K562 (cell line): ENCODE data around the gene TMEM164. TPM values are rescaled to one million over a fixed set of nuclear protein-coding genes. Genes with fewer than 3 reads are reported as not detected.

Experiments used
- ATAC-seq: fragments of 200-7000 bp; cut with Tn5 transposase; 3 replicates; pipeline ENCODE4 v1.9.1; 2020; ENCODE audit warnings: moderate library complexity
- BruUV-seq: library from RNA; stranded (reverse); fragments of 400-500 nt; replicated peaks from 2 replicates; lab custom pipeline; 2021; lab: Mats Ljungman, UMichigan
- CTCF ChIA-PET: fragments of 300-600 bp; formaldehyde crosslinking; extraction: SDS; loops from one replicate; lab custom pipeline; 2021; ENCODE audit warnings: low intra/inter-chr PET ratio; lab: Yijun Ruan, JAX
- POLR2A ChIA-PET: fragments of 300-600, 350-650 bp; sonication (Branson Sonifier 250); formaldehyde crosslinking; extraction: SDS; loops from one replicate; lab custom pipeline; 2021; ENCODE audit warnings: antibody characterized with exemption, inconsistent platforms; lab: Yijun Ruan, JAX
- DNase-seq, 4 experiments: peaks; one replicate each; pipeline versions ENCODE4 v3.0.0 to v3.0.0-alpha.2; 2011 to 2018; ENCODE audit warnings: low spot score in 3 of 4, mixed read lengths in 3 of 4; ENCODE audit errors: extremely low read depth in 1 of 4
- FAIRE-seq: peaks from 2 replicates; lab custom pipeline; 2011; peaks lifted over from hg19 to GRCh38; lab: Jason Lieb, UNC
- H2AFZ ChIP-seq: 2 replicates; pipeline ENCODE4 v1.6.0; 2011; ENCODE audit warnings: low read depth, low read length, control low read depth, inconsistent platforms
- H3K27ac ChIP-seq: fragments of 200-600 bp; 3 replicates; pipeline ENCODE4 v1.8.0; 2011; ENCODE audit warnings: low read depth, mild to moderate bottlenecking, control low read depth, inconsistent platforms, low read length, moderate library complexity, mixed read lengths; ENCODE audit errors: extremely low read depth
- H3K27me3 ChIP-seq, 2 experiments: fragments of 300-600 bp in 1 of 2; 2 replicates in 1 of 2; 3 replicates in 1 of 2; pipeline versions ENCODE4 v1.6.0 to v1.8.0; 2011; ENCODE audit warnings: inconsistent platforms in 2 of 2, low read length in 2 of 2, mild to moderate bottlenecking in 1 of 2, mixed read lengths in 1 of 2, moderate library complexity in 1 of 2; ENCODE audit not compliant: control insufficient read depth in 2 of 2, insufficient read depth in 2 of 2
- H3K36me3 ChIP-seq: fragments of 300-600 bp; 3 replicates; pipeline ENCODE4 v1.8.0; 2011; ENCODE audit warnings: mild to moderate bottlenecking, low read length, inconsistent platforms; ENCODE audit not compliant: control insufficient read depth, insufficient read depth
- H3K4me1 ChIP-seq, 2 experiments: fragments of 200-600 bp in 1 of 2; replicated peaks in 1 of 2; 2 replicates in 1 of 2; 3 replicates in 1 of 2; pipeline versions ENCODE4 v1.5.1 to v1.8.0; 2011; ENCODE audit warnings: inconsistent platforms in 2 of 2, low read length in 2 of 2, mild to moderate bottlenecking in 1 of 2, mixed read lengths in 1 of 2, moderate library complexity in 1 of 2; ENCODE audit not compliant: control insufficient read depth in 2 of 2, insufficient read depth in 2 of 2
- H3K4me2 ChIP-seq: 2 replicates; pipeline ENCODE4 v1.6.1; 2011; ENCODE audit warnings: low read length, control low read depth, inconsistent platforms, mixed read lengths; ENCODE audit not compliant: insufficient read depth
- H3K4me3 ChIP-seq: fragments of 200-600 bp; sonication (generic), shearing (Covaris generic); 2 replicates; pipeline ENCODE4 v1.5.1; 2016; ENCODE audit warnings: control low read depth, inconsistent platforms
- H3K79me2 ChIP-seq: fragments of 200-600 bp; 3 replicates; pipeline ENCODE4 v1.8.0; 2011; ENCODE audit warnings: low read length, inconsistent platforms; ENCODE audit not compliant: control insufficient read depth, insufficient read depth
- H3K9ac ChIP-seq, 2 experiments: 2 replicates each; pipeline versions ENCODE4 v1.6.0 to v1.6.1; 2011; ENCODE audit warnings: low read depth in 2 of 2, low read length in 2 of 2, control low read depth in 1 of 2, inconsistent platforms in 1 of 2, mild to moderate bottlenecking in 1 of 2, mixed read lengths in 1 of 2; ENCODE audit not compliant: insufficient read depth in 1 of 2
- H3K9me1 ChIP-seq: one replicate; pipeline ENCODE4 v1.6.0; 2011; ENCODE audit warnings: inconsistent platforms, mild to moderate bottlenecking, low read length, moderate library complexity; ENCODE audit not compliant: control insufficient read depth, insufficient read depth
- H3K9me3 ChIP-seq: replicated peaks from 2 replicates; pipeline ENCODE4 v1.5.1; 2011; ENCODE audit warnings: low read depth, low read length, inconsistent platforms; ENCODE audit not compliant: control insufficient read depth, insufficient read depth
- H4K20me1 ChIP-seq: replicated peaks from 2 replicates; pipeline ENCODE4 v1.6.1; 2011; ENCODE audit warnings: low read length, inconsistent platforms, mixed read lengths; ENCODE audit not compliant: control insufficient read depth, insufficient read depth
- BACH1 ChIP-seq: fragments of 200-800 bp; sonication (Bioruptor generic); IDR thresholded peaks from 2 replicates; pipeline ENCODE4 v1.6.1; 2016; ENCODE audit warnings: missing genetic modification characterization, missing compliant biosample characterization
- C11orf30 ChIP-seq: fragments of 450-650 bp; IDR thresholded peaks from 2 replicates; pipeline ENCODE4 v1.6.1; 2016; ENCODE audit warnings: low read depth, mild to moderate bottlenecking
- E4F1 ChIP-seq: fragments of 250-450 bp; sonication (Bioruptor Pico); IDR thresholded peaks from 2 replicates; pipeline ENCODE4 v1.5.0; 2021; ENCODE audit warnings: mild to moderate bottlenecking, borderline replicate concordance
- MAFF ChIP-seq: IDR thresholded peaks from 2 replicates; pipeline ENCODE4 v1.6.1; 2012; ENCODE audit warnings: low read length, improper control_type of control experiment
- MAFG ChIP-seq: fragments of 450-650 bp; conservative IDR thresholded peaks from 2 replicates; pipeline ENCODE4 v1.6.1; 2016; ENCODE audit warnings: missing genetic modification characterization, missing compliant biosample characterization
- MAFK ChIP-seq: IDR thresholded peaks from 2 replicates; pipeline ENCODE4 v1.6.1; 2011; ENCODE audit warnings: low read length, improper control_type of control experiment
- NFE2 ChIP-seq: IDR thresholded peaks from 2 replicates; pipeline ENCODE4 v1.6.1; 2014; ENCODE audit warnings: antibody characterized with exemption, low read depth
- NFE2L1 ChIP-seq: fragments of 450-650 bp; IDR thresholded peaks from 2 replicates; pipeline ENCODE4 v1.6.1; 2016; ENCODE audit warnings: missing genetic modification characterization, low read depth, mild to moderate bottlenecking, missing compliant biosample characterization, moderate library complexity, borderline replicate concordance
- SRF ChIP-seq, 2 experiments: fragments of 250-450, 450-650 bp in 1 of 2; sonication (Bioruptor Pico) in 1 of 2; sonication (generic) in 1 of 2; formaldehyde crosslinking; IDR thresholded peaks; 2 replicates each; pipeline versions ENCODE4 v1.5.0 to v1.5.1; 2020 to 2022; ENCODE audit warnings: mild to moderate bottlenecking in 1 of 2, missing genetic modification reagents in 1 of 2
- VEZF1 ChIP-seq: fragments of 200-800 bp; sonication (Bioruptor generic); IDR thresholded peaks from 2 replicates; pipeline ENCODE4 v1.6.1; 2017; ENCODE audit warnings: missing genetic modification characterization, missing compliant biosample characterization
- ZNF280B ChIP-seq: fragments of 250-450 bp; sonication (Bioruptor Pico); IDR thresholded peaks from 2 replicates; pipeline ENCODE4 v1.5.1; 2021; ENCODE audit warnings: mild to moderate bottlenecking
- ZNF3 ChIP-seq: fragments of 250-450 bp; sonication (Bioruptor Pico); IDR thresholded peaks from 2 replicates; pipeline ENCODE4 v1.5.0; 2021; ENCODE audit warnings: mild to moderate bottlenecking, moderate library complexity
- ZNF316 ChIP-seq: fragments of 450-650 bp; IDR thresholded peaks from 2 replicates; pipeline ENCODE4 v1.6.1; 2016
- WGBS: fragments of 100-300 bp; shearing (Covaris generic); methylation state at CpG from one replicate; pipeline ENCODE4 v1.1.6; 2016; ENCODE audit warnings: low coverage, mixed read lengths; ENCODE audit not compliant: insufficient coverage; ENCODE audit errors: missing lambda C conversion rate; 5-methylcytosine and 5-hydroxymethylcytosine counted together
- in situ Hi-C: fragments of 300-500 bp; cut with MboI; formaldehyde crosslinking; loops from 4 replicates; pipeline ENCODE4 v1.15.0; 2018; ENCODE audit warnings: inconsistent platforms, mixed read lengths
- intact Hi-C: fragments of 100-400 bp; cut with micrococcal nuclease; formaldehyde crosslinking; loops from 2 replicates; pipeline ENCODE4 v1.14.2; 2022
- polyA plus RNA-seq, 8 experiments: library from polyadenylated mRNA; depleted of rRNA in 4 of 8; stranded (reverse) in 5 of 8; unstranded in 3 of 8; fragments of >200 nt; fragmentation: Nextera tagmentation in 2 of 8; fragmentation: Illumina TruSeq in 1 of 8; extraction: Ambion mirVana in 2 of 8; extraction: Trizol in 1 of 8; gene quantifications; 2 replicates each; pipeline versions ENCODE4 v1.2.1 to v1.2.3, GENCODE V29; 2011 to 2014; ENCODE audit warnings: inconsistent platforms in 1 of 8, missing spikeins in 1 of 8
- total RNA-seq, 7 experiments: library from RNA; depleted of rRNA in 6 of 7; stranded (reverse); fragments of >200 nt in 6 of 7; fragmentation: Illumina TruSeq in 2 of 7; extraction: Trizol in 2 of 7; gene quantifications; 2 replicates each; pipeline versions ENCODE4 v1.2.1 to v1.2.3, GENCODE V29; 2011 to 2021; ENCODE audit warnings: low replicate concordance in 1 of 7

Gene TMEM164
- total and polyA plus RNA-seq, 9 of the 15 experiments (the other 6 are each of a cell fraction or from before 2014, with no cell fraction given) = 2.4 to 57.3 (median 23.1) TPM

- 36% methylated on average over 1 of the region's 1 CpG for WGBS
- POLR2A ChIA-PET = interaction anchor here (2.2 kb wide), 1 partner anchor 11 kb away, joined by 6 read pairs; no protein-coding TSS in a partner anchor
These were observed 53.5 kb downstream of the TMEM164 start for GRCh38 chrX:110056419-110056818.

More at GRCh38 chrX:110056419-110056818, 53.5 kb downstream of the TMEM164 start:
- no peak overlapping the region for H3K4me3 ChIP-seq
- FAIRE-seq = peak; percentile 71
- peaks cover 0 to 4% of the 10 kb centered on the region in 2 experiments; a peak in 2 of 5 replicates for H3K4me1 ChIP-seq
- no peak overlapping the region for H2AFZ ChIP-seq
- peaks cover 5% of the 10 kb centered on the region for H3K9me1 ChIP-seq
- intact Hi-C loops = no loop called here
- in situ Hi-C loops = no loop called here
- H3K9ac ChIP-seq = no peak overlapping the region
- 0 out of 2 replicates have a peak, but pooled peaks cover 4% of the 10 kb centered on the region for H4K20me1 ChIP-seq
- H3K9me3 ChIP-seq = no peaks in the 10 kb centered on the region
- no TSS peak for BruUV-seq
- H3K36me3 ChIP-seq = peaks cover 21% of the 10 kb centered on the region; the same call in 2 of the 3 replicates
- DNase-seq = no peak
- CTCF ChIA-PET = no interaction called here
- H3K27ac ChIP-seq = no peak overlapping the region
- TF ChIP-seq NFE2L1 (tag) (peak; percentile 49; the same call in 1 of the 2 replicates), VEZF1 (CRISPR knock-in tag) (no peak), BACH1 (tag) (peak; percentile 56; the same call in 1 of the 2 replicates), NFE2 (peak; percentile 80), MAFF (peak; percentile 68), ZNF3 (CRISPR knock-in tag) (no peak), MAFK (peak; percentile 30; the same call in 1 of the 2 replicates), MAFG (tag) (peak; percentile 86), ZNF316 (peak; percentile 89), C11orf30 (peak; percentile 85), E4F1 (CRISPR knock-in tag) (no peak), SRF (CRISPR knock-in tag; IDR thresholded peaks at IDR 0.05) (no peak), ZNF280B (CRISPR knock-in tag) (no peak)
- TF ChIP-seq, all 486 proteins: peak for 8
- Histone ChIP-seq H3K27me3 (no peaks in the 10 kb centered on the region), H3K4me2 (no peak overlapping the region), H3K79me2 (peaks cover 53% of the 10 kb centered on the region)
- peak; percentile 48; the same call in 2 of the 3 replicates for ATAC-seq
